IMR-90 (cell line): Measurements from ENCODE around the gene ZNF227. TPM values are rescaled to one million over a fixed set of nuclear protein-coding genes. Genes with fewer than 3 reads are reported as not detected.

Experiments used
- ATAC-seq: fragments of 200-7000 bp; cut with Tn5 transposase; 2 replicates; pipeline ENCODE4 v1.9.1; 2020; ENCODE audit warnings: low read depth, mild to moderate bottlenecking, moderate library complexity
- BruUV-seq: library from RNA; stranded (reverse); fragments of 400-500 nt; replicated peaks from 2 replicates; lab custom pipeline; 2021; lab: Mats Ljungman, UMichigan
- CTCF ChIA-PET: fragments of 300-600 bp; formaldehyde crosslinking; extraction: SDS; loops from one replicate; lab custom pipeline; 2021; ENCODE audit warnings: antibody characterized with exemption; lab: Yijun Ruan, JAX
- POLR2A ChIA-PET: fragments of 300-600 bp; sonication (Branson Sonifier 250); formaldehyde crosslinking; loops from one replicate; lab custom pipeline; 2022; ENCODE audit warnings: antibody characterized with exemption; ENCODE audit not compliant: unreplicated experiment; lab: Charles Lee
- DNase-seq: peaks from one replicate; pipeline ENCODE4 v3.0.0; 2013
- H2AFZ ChIP-seq: replicated peaks from 2 replicates; pipeline ENCODE3; 2013; ENCODE audit warnings: low read length, mild to moderate bottlenecking; ENCODE audit not compliant: poor library complexity
- H2AK5ac ChIP-seq: 2 replicates; pipeline ENCODE4 v1.6.1; 2013; ENCODE audit warnings: low read depth, low read length, inconsistent platforms
- H2AK9ac ChIP-seq: replicated peaks from 2 replicates; pipeline ENCODE3; 2013; ENCODE audit warnings: mild to moderate bottlenecking, low read depth, low read length, moderate library complexity; ENCODE audit not compliant: poor library complexity
- H2BK120ac ChIP-seq: 2 replicates; pipeline ENCODE4 v1.6.1; 2013; ENCODE audit warnings: low read depth, low read length, inconsistent platforms
- H2BK15ac ChIP-seq: 3 replicates; pipeline ENCODE4 v1.6.1; 2013; ENCODE audit warnings: low read depth, low read length, inconsistent platforms
- H2BK20ac ChIP-seq: 2 replicates; pipeline ENCODE4 v1.6.1; 2013; ENCODE audit warnings: low read depth, mild to moderate bottlenecking, inconsistent platforms, low read length, moderate library complexity
- H2BK5ac ChIP-seq: 2 replicates; pipeline ENCODE4 v1.6.1; 2013; ENCODE audit warnings: mild to moderate bottlenecking, low read depth, low read length, inconsistent platforms; ENCODE audit not compliant: poor library complexity, severe bottlenecking
- H3K14ac ChIP-seq: replicated peaks from 2 replicates; pipeline ENCODE4 v1.6.1; 2013; ENCODE audit warnings: low read depth, low read length, inconsistent platforms
- H3K18ac ChIP-seq: 2 replicates; pipeline ENCODE4 v1.6.1; 2013; ENCODE audit warnings: low read depth, low read length, control low read depth
- H3K23ac ChIP-seq: 2 replicates; pipeline ENCODE4 v1.6.1; 2013; ENCODE audit warnings: low read depth, low read length, inconsistent platforms
- H3K27ac ChIP-seq: 2 replicates; pipeline ENCODE4 v1.5.1; 2013; ENCODE audit warnings: mild to moderate bottlenecking, control low read depth, low read length; ENCODE audit not compliant: insufficient read depth
- H3K27me3 ChIP-seq: 2 replicates; pipeline ENCODE4 v1.6.1; 2013; ENCODE audit warnings: low read length; ENCODE audit not compliant: control insufficient read depth, insufficient read depth
- H3K36me3 ChIP-seq: 2 replicates; pipeline ENCODE4 v1.6.1; 2013; ENCODE audit warnings: low read length, mixed read lengths; ENCODE audit not compliant: control insufficient read depth, insufficient read depth
- H3K4ac ChIP-seq: 2 replicates; pipeline ENCODE4 v1.6.1; 2013; ENCODE audit warnings: low read depth, low read length, inconsistent platforms
- H3K4me1 ChIP-seq: 2 replicates; pipeline ENCODE4 v1.6.1; 2013; ENCODE audit warnings: low read length, mixed read lengths; ENCODE audit not compliant: control insufficient read depth, insufficient read depth
- H3K4me2 ChIP-seq: 2 replicates; pipeline ENCODE4 v1.6.1; 2013; ENCODE audit warnings: low read depth, mild to moderate bottlenecking, control low read depth, low read length, moderate library complexity
- H3K4me3 ChIP-seq: 2 replicates; pipeline ENCODE4 v1.5.1; 2013; ENCODE audit warnings: low read depth, mild to moderate bottlenecking, control low read depth, low read length, moderate library complexity; ENCODE audit not compliant: insufficient read depth
- H3K56ac ChIP-seq: 2 replicates; pipeline ENCODE4 v1.6.1; 2013; ENCODE audit warnings: low read length, inconsistent platforms; ENCODE audit not compliant: insufficient read depth; ENCODE audit errors: extremely low read depth
- H3K79me1 ChIP-seq, 2 experiments: 2 replicates each; pipeline ENCODE4 v1.6.1; 2013; ENCODE audit warnings: low read length in 2 of 2, inconsistent platforms in 1 of 2, low read depth in 1 of 2
- H3K9ac ChIP-seq: 2 replicates; pipeline ENCODE4 v1.6.1; 2013; ENCODE audit warnings: low read depth, low read length, control low read depth
- H3K9me1 ChIP-seq: 2 replicates; pipeline ENCODE4 v1.6.1; 2013; ENCODE audit warnings: low read length, inconsistent platforms; ENCODE audit not compliant: insufficient read depth
- H3K9me3 ChIP-seq: 2 replicates; pipeline ENCODE4 v1.6.1; 2013; ENCODE audit warnings: low read length; ENCODE audit not compliant: control insufficient read depth, insufficient read depth
- H4K20me1 ChIP-seq: 2 replicates; pipeline ENCODE4 v1.6.1; 2013; ENCODE audit warnings: low read length, inconsistent platforms; ENCODE audit not compliant: insufficient read depth
- H4K5ac ChIP-seq: 2 replicates; pipeline ENCODE4 v1.6.1; 2013; ENCODE audit warnings: mild to moderate bottlenecking, low read depth, low read length, control low read depth
- H4K8ac ChIP-seq, 2 experiments: 2 replicates each; pipeline ENCODE4 v1.6.1; 2013; ENCODE audit warnings: low read depth in 2 of 2, low read length in 2 of 2, control low read depth in 1 of 2, inconsistent platforms in 1 of 2
- H4K91ac ChIP-seq: 2 replicates; pipeline ENCODE4 v1.6.1; 2013; ENCODE audit warnings: low read depth, low read length, inconsistent platforms; ENCODE audit not compliant: insufficient read depth
- CHD1 ChIP-seq: IDR thresholded peaks from 2 replicates; pipeline ENCODE4 v1.6.1; 2012; ENCODE audit warnings: low read depth, low read length, improper control_type of control experiment
- MAZ ChIP-seq: IDR thresholded peaks from 2 replicates; pipeline ENCODE4 v1.6.1; 2012; ENCODE audit warnings: low read depth, mild to moderate bottlenecking, low read length, improper control_type of control experiment, moderate library complexity, borderline replicate concordance
- RAD21 ChIP-seq: IDR thresholded peaks from 2 replicates; pipeline ENCODE4 v1.6.1; 2012; ENCODE audit warnings: low read length, improper control_type of control experiment
- RFX5 ChIP-seq: IDR thresholded peaks from 2 replicates; pipeline ENCODE4 v1.8.0; 2012; ENCODE audit warnings: low read depth, mild to moderate bottlenecking, low read length, moderate library complexity
- WGBS, 2 experiments: methylation state at CpG; one replicate each; pipeline versions ENCODE4 v1.1.5 to v1.1.7; 2013; ENCODE audit warnings: missing lambda C conversion rate in 2 of 2; ENCODE audit not compliant: insufficient read length in 1 of 2; ENCODE audit errors: extremely low coverage in 2 of 2; 5-methylcytosine and 5-hydroxymethylcytosine counted together
- dilution Hi-C: fragments of 300-500 bp; cut with HindIII; formaldehyde crosslinking; loops from one replicate; pipeline ENCODE4 v1.14.3; 2018; ENCODE audit warnings: low sequenced_read_pairs; ENCODE audit not compliant: unreplicated experiment
- in situ Hi-C: fragments of 300-500 bp; cut with MboI; formaldehyde crosslinking; loops from 3 replicates; pipeline ENCODE4 v1.14.3; 2019; ENCODE audit warnings: low sequenced_read_pairs, inconsistent platforms, mixed read lengths
- intact Hi-C: fragments of 100-400 bp; cut with micrococcal nuclease; formaldehyde crosslinking; loops from 2 replicates; pipeline ENCODE4 v1.10.0; 2022
- polyA plus RNA-seq, 3 experiments: library from polyadenylated mRNA; depleted of rRNA; stranded (reverse); fragments of >200 nt; gene quantifications; 2 replicates each; pipeline ENCODE4 v1.2.3, GENCODE V29; 2012; ENCODE audit warnings: low replicate concordance in 1 of 3
- total RNA-seq: library from RNA; depleted of rRNA; stranded (reverse); fragments of >200 nt; gene quantifications from 2 replicates; pipeline ENCODE4 v1.2.3, GENCODE V29; 2012
- TF ChIP-seq, protein P1 (sequence below): fragments of 150-350 bp; IDR thresholded peaks from 2 replicates; pipeline ENCODE4 v1.6.1; 2016; ENCODE audit warnings: low read depth, mild to moderate bottlenecking, low read length, moderate library complexity, borderline replicate concordance
- TF ChIP-seq, protein P2 (sequence below): fragments of 150-350 bp; IDR thresholded peaks from 2 replicates; pipeline ENCODE4 v1.6.1; 2017; ENCODE audit warnings: mild to moderate bottlenecking, antibody characterized with exemption, low read length, low read depth

ZNF227 gene
- total and polyA plus RNA-seq, 2 of the 4 experiments (the other 2 are of a cell fraction), result 4.9 to 19.2 TPM

DNA sequence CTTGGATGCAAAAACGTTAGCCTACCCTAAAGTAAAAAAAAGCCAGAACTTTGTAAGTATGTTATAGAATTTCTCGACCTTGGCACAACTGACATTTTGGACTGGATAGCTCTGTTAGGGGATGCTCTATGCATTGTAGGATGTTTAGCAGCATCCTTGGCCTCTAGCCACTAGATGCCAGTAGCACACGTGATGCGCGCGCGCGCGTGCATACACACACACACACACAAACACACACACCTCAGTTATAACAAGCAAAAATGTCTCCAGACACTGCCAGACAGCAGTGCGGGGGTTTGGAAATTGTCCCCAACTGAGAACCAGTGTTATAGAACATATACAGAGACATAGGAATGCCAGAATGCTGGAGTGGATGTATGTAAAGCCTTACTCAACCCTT is 30.2 kb upstream of the ZNF227 start:
- ATAC-seq (no peak), DNase-seq (no peak)
- Histone ChIP-seq H4K8ac (no peak overlapping the region), H3K27ac (no peak overlapping the region), H2BK120ac (no peak overlapping the region), H3K4me3 (no peak overlapping the region), H3K4me2 (no peak overlapping the region), H3K4me1 (no peaks in the 10 kb centered on the region), H4K91ac (no peak overlapping the region), H2AK5ac (no peak overlapping the region), H3K27me3 (no peaks in the 10 kb centered on the region), H3K9me3 (peaks cover 29% of the 10 kb centered on the region), H3K4ac (no peak overlapping the region), H4K5ac (no peak overlapping the region), H3K56ac (no peak overlapping the region), H2BK20ac (no peak overlapping the region), H3K23ac (no peak overlapping the region), H2AK9ac (no peak overlapping the region), H4K20me1 (no peaks in the 10 kb centered on the region), H2AFZ (no peak overlapping the region), H3K9ac (no peak overlapping the region), H3K18ac (no peak overlapping the region), H3K9me1 (no peaks in the 10 kb centered on the region), H3K36me3 (peaks cover 2% of the 10 kb centered on the region), H3K79me1 (no peaks in the 10 kb centered on the region), H2BK15ac (no peak overlapping the region), H3K14ac (no peak overlapping the region), H2BK5ac (no peak overlapping the region)
- intact Hi-C loops, result no loop called here
- dilution Hi-C loops, result no loop called here
- BruUV-seq, result no TSS peak
- WGBS, 2 experiments, result no CpG with 5 or more reads among the region's 10 CpGs
- ChIA-PET CTCF (no interaction called here), POLR2A (no interaction called here)
- in situ Hi-C loops, result no loop called here
- TF ChIP-seq RAD21 (no peak), CHD1 (no peak), MAZ (no peak), RFX5 (no peak)
- TF ChIP-seq, protein P1, sequence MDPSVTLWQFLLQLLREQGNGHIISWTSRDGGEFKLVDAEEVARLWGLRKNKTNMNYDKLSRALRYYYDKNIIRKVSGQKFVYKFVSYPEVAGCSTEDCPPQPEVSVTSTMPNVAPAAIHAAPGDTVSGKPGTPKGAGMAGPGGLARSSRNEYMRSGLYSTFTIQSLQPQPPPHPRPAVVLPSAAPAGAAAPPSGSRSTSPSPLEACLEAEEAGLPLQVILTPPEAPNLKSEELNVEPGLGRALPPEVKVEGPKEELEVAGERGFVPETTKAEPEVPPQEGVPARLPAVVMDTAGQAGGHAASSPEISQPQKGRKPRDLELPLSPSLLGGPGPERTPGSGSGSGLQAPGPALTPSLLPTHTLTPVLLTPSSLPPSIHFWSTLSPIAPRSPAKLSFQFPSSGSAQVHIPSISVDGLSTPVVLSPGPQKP, result no peak
- TF ChIP-seq, protein P2, sequence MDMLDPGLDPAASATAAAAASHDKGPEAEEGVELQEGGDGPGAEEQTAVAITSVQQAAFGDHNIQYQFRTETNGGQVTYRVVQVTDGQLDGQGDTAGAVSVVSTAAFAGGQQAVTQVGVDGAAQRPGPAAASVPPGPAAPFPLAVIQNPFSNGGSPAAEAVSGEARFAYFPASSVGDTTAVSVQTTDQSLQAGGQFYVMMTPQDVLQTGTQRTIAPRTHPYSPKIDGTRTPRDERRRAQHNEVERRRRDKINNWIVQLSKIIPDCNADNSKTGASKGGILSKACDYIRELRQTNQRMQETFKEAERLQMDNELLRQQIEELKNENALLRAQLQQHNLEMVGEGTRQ, result no peak
